ENCODE measurements around the gene MARK3.

- TF ChIP-seq CTCF (IDR thresholded peaks at IDR 0.05) = no peak
- TF ChIP-seq POLR2A (IDR thresholded peaks at IDR 0.05) = no peak
These were observed 107.1 kb downstream of the MARK3 start for GRCh38 chr14:103492156-103492925.
